Activated naive CD4-positive, alpha-beta T cell (primary cell): Measurements from ENCODE around the gene HDAC4.

ENCODE experiments used
- DNase-seq, 4 experiments: peaks; one replicate each; lab custom pipeline; 2025; lab: John Stamatoyannopoulos, UW

The HDAC4 gene

DNA sequence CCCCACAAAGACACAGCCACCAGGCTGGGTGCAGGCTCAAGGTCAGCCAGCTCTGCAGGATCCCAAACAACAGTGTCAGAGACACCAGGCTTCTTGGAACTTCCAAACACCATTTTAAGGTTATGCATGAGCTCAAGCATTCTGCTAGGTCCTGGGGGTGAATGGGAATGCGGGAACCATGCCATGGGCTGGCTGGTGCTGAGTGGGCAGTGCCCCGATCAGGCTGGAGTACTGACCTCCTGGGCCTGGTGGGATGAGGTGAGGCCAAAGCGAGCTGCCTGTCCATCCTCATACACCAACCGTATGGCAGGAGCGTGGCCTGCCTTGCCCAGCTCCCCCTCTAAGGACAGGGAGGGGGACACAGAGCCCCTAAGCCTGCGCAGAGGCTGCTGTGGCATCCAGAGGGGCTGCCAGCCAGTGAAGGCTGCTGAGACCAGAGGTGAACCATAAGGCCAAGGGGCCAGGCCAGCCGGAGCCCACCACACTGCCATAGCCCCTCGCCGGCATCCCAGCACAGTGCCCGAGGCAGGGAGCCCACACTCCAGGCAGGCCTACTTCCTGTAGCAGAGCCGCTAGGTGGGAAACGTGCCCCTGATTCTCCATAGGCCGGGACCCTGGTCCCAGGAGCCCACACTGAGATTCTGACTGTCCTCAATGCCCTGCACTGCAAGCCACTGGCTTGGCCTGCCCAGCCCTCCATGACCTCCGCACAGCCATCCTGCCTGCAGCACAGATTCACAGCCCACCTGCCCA, 135.0 kb downstream of the HDAC4 start:
- DNase-seq, result no peak

GRCh38 chr2:239264838-239265651, 135.8 kb downstream of the HDAC4 start:
- peak in 2 of 4 experiments; percentile 43 to 47 for DNase-seq

GRCh38 chr2:239264492-239264837, 136.4 kb downstream of the HDAC4 start:
- DNase-seq, result no peak

- DNase-seq, result no peak
These were observed 136.9 kb downstream of the HDAC4 start for GRCh38 chr2:239263669-239264491.

GRCh38 chr2:239263231-239263630, 137.6 kb downstream of the HDAC4 start:
- DNase-seq, result no peak

GRCh38 chr2:239262484-239263230, 138.2 kb downstream of the HDAC4 start:
- no peak for DNase-seq

- no peak for DNase-seq
These were observed 138.9 kb downstream of the HDAC4 start for GRCh38 chr2:239261796-239262483.

DNA sequence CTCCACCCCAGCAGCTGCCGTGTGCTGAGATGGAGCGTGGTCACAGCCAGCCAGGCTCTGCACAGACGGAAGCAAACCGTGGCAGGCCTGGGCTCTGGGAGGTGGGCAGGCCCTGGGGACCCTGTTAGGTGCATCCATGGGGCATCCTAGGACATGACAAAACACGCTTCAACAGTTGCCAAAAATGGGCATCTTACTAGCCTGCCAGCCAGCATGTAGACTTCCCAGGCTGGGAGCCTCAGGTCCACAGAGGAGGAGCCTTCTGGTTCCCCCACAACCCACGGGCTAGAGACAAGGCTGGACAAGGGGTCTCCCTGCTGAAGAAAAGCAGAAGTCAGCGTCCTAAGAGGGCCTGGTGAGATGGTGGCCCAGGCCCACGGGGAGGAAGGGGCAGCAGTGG, 139.5 kb downstream of the HDAC4 start:
- no peak for DNase-seq

- DNase-seq, result no peak
These were observed 140.1 kb downstream of the HDAC4 start for GRCh38 chr2:239260546-239261327.

- no peak for DNase-seq
These were observed 141.1 kb downstream of the HDAC4 start for GRCh38 chr2:239259603-239260298.

- DNase-seq, result no peak
These were observed 141.6 kb downstream of the HDAC4 start for GRCh38 chr2:239259173-239259572.

DNA sequence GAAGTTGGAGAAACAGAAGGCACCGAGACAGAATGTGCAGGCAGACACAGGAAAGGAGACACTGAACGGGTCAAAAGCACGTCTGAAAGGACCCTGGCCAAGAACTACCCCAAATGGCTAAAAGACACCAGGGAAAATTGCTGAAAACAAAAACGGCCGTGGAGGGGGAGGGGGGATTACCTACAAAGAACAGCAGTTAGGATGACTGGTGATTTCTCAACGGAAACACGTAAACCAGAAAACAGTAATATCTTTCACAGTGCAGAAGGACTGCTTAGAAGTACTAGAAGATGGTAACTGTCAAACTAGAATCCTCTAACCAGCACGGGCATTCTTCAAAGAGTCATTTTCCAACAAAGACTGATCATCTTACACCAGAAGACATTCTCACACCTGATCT, 142.6 kb downstream of the HDAC4 start:
- no peak for DNase-seq

DNA sequence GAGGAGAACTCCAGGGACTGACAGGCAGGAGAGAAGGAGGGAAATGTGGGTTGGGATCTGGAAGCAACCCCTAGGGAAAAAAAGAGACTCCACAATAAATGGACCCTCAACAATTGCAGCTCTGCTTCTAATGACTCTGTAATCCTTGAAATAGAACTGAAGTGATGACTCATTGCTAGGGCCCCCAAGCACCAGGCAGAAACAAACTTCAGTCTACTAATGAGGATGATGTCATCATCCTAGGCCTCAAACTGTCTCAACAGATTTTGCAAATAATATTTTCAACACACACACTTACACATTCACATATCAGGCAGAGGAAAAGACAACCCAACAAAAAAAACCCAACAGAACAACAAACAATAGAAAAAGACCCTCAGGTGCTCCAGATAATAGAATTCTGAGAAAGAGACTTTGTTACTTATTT, 143.3 kb downstream of the HDAC4 start:
- DNase-seq, result no peak

- no peak for DNase-seq
These were observed 144.5 kb downstream of the HDAC4 start for GRCh38 chr2:239256350-239256743.

GRCh38 chr2:239255628-239256349, 145.0 kb downstream of the HDAC4 start:
- no peak for DNase-seq

DNA sequence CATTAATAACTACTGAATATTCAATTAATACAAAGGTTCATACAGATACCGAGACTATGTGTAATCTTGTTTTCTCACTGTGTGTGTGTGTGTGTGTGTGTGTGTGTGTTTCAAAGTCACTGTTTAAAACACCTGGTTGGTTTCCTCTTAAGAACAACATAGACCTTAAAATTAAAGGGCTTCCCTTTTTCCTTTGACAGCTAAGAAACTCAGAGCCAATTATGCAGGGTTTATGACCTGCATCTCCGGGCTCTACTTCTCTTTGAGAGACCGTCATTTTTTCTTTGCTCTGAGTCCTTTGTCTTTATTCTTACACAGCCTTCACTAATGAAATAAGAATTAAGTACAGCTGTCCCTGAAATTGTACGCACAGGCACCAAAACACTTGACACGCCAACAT, 145.6 kb downstream of the HDAC4 start:
- DNase-seq, result no peak

GRCh38 chr2:239253701-239254436, 147.0 kb downstream of the HDAC4 start:
- no peak for DNase-seq

GRCh38 chr2:239253264-239253663, 147.6 kb downstream of the HDAC4 start:
- DNase-seq, result no peak
